Measurements from ENCODE around the gene MTM1.

MTM1 gene

GRCh38 chrX:150568320-150569154 is at the start of gene MTM1:
MTM1 (plus strand) TSS chrX:150568621; CDS start chrX:150592615, 23,994 bp downstream.
- DNase-seq (ENCODE audit: low read depth) = peak; percentile 77

GRCh38 chrX:150522494-150522893 is 45.9 kb upstream of the MTM1 start:
- DNase-seq (ENCODE audit: low read depth) = no peak

GRCh38 chrX:150525061-150525919 is 43.1 kb upstream of the MTM1 start:
- no peak for DNase-seq (ENCODE audit: low read depth)

- no peak for DNase-seq (ENCODE audit: low read depth)
These were observed 41.7 kb upstream of the MTM1 start for GRCh38 chrX:150526692-150527091.

DNA sequence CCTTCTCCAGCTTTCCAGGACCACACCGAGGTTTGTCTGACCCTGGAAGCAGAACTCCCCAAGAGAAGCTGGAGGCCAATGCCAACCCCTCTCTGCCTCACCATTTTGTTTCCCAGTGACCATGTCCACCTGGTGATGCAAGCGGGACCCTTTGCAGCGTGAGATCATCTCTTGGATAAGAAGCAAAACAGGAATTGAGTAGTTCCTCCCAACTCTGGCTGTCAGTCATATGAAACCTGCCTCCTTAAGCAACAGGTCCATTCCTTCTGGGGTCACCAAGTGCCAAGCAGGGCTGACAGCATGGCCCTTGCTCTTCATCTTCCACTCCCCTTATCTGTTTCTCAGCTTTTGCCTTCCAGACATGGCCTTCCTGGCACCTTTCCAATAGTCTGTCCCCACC is 41.3 kb upstream of the MTM1 start:
- no peak for DNase-seq (ENCODE audit: low read depth)

GRCh38 chrX:150529587-150529986 is 38.8 kb upstream of the MTM1 start:
- no peak for DNase-seq (ENCODE audit: low read depth)

GRCh38 chrX:150530821-150531220 is 37.6 kb upstream of the MTM1 start:
- DNase-seq (ENCODE audit: low read depth) = no peak

GRCh38 chrX:150531467-150531866 is 37.0 kb upstream of the MTM1 start:
- no peak for DNase-seq (ENCODE audit: low read depth)

GRCh38 chrX:150533863-150534262 is 34.6 kb upstream of the MTM1 start:
- no peak for DNase-seq (ENCODE audit: low read depth)

- no peak for DNase-seq (ENCODE audit: low read depth)
These were observed 31.8 kb upstream of the MTM1 start for GRCh38 chrX:150536455-150537116.

- no peak for DNase-seq (ENCODE audit: low read depth)
These were observed 30.6 kb upstream of the MTM1 start for GRCh38 chrX:150537851-150538250.

GRCh38 chrX:150540965-150541364 is 27.5 kb upstream of the MTM1 start:
- DNase-seq (ENCODE audit: low read depth) = no peak

- no peak for DNase-seq (ENCODE audit: low read depth)
These were observed 25.6 kb upstream of the MTM1 start for GRCh38 chrX:150542846-150543229.

DNA sequence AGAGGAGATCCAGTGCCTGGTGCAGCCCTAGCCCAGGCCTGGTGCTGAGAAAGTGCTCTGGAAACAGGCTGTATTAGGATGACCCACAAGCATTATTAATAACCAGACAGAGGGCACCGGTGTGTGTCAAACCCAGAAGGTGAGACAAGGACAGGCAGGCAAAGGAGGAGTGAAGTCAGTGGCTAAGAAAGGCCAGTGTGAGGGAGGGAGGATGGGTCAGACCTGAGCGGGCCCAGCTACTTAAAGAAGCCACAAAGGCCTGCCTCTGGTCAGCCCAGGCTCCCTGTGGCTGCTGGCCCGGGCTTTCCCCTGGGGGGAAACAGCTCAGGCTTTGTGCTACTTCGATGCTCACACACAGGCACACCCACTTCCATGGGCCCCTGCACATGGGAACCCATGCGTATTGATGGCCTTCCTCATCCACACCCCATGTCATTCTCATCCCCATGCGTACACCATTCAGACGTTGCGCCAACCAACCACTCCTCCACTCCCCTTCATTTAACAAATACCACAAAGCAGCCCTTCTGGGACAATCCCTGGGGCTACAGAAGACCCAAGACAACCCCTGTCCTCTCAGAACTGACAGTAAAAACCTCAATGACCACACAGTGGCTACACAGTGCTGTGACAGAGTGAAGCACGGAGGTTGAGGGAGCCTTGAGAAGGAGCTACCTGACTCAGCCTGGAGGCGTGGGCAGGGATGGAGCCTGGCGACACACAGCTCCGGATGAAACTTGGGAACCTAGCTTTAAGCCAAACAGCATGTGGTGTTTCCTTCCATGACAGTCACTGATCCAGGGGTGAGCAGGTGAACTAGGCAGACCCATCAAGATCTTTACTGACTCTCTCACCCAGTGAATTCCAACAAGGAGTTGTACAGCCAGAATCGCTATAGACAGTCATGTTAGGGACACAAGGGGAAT is 24.9 kb upstream of the MTM1 start:
- DNase-seq (ENCODE audit: low read depth) = no peak

DNA sequence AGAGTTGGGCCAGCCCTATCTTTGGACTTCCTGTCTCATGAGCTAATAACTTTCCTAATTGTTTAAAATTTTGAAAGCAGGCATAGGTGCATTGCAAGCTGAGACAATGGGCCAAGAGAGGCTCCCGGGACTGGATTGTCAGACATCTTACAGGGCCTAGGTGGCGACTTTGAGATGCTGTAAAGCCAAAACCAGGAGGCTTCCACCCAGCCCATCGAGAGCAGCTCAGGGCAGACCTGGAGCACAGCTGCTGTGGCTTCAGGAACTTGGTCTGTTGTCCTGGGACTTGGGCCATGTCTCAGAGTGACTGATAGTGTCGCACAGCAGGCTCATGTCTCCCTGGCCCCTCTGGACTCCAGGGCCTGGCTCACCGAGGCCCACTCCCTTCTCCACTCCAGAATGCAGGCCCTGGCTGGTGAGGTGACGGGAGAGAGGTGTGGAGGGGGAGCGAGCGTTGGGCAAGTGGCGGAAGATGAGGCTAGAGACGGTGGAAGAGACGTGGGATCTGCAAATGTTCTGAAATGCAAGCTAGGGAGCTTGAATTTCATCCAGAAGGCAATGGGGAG is 24.1 kb upstream of the MTM1 start:
- DNase-seq (ENCODE audit: low read depth) = no peak

DNA sequence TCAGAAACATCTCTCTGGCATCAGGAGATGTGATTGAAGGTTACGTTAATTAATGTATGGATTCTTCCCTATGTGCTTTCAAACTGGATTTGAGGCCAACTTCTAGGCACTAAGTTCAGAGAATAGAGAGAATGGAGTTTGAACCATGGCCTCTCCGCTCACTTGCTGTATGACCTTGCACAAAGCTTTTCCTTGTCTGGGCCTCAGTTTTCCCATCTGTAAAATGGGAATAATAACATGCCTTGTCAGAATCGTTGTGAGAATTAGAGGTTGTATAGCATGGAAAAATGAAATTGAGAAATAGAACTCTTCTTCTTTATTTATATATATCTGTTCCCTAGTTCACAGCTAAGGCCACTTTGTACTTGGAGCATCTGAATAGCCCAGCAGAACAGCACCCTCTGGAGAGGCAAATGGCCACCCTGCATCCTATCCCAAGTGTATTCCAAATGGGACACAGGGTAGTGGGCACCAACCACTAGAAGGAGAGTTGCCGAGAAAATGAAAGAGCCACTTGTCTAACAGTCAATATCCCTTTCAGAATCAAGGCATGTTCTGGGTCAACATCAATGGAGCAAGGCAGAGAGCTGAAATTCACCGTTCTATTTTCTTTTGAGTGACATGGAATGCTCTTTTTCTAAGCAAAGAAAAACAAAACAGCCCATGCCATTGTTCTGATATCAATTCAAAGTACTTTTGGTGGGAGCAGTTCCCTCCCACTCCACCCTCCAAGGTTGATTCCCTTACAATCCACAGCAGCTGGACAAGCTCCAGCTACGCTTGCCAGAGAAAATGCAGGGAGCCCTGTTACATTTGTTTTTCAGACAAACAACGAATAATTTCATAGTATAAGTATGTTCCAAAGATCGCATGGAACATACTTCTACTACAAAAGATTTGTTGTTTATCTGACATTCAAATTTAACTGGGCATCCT is 23.3 kb upstream of the MTM1 start:
- no peak for DNase-seq (ENCODE audit: low read depth)

DNA sequence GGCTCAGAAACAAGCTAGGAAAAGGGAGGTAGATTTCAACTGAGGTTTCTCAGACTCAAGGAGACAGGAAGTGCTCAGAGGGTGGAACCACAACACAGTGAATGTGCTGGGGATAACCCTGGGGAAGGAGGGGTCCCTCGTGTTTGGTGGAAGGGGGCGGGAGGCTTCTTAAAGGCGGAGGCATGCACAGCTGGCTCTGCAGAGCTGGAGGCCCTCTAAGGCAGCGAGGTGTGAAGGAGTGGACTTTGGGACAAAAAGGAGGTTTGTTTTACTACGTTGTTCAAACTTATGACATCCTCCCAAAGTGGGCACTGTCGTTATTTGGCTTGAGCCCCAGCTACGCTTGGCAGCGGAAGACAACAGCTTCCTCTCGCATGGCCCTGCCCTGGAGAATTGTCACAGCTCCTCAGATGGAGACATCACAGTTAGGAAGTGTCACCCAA is 21.7 kb upstream of the MTM1 start:
- no peak for DNase-seq (ENCODE audit: low read depth)

DNA sequence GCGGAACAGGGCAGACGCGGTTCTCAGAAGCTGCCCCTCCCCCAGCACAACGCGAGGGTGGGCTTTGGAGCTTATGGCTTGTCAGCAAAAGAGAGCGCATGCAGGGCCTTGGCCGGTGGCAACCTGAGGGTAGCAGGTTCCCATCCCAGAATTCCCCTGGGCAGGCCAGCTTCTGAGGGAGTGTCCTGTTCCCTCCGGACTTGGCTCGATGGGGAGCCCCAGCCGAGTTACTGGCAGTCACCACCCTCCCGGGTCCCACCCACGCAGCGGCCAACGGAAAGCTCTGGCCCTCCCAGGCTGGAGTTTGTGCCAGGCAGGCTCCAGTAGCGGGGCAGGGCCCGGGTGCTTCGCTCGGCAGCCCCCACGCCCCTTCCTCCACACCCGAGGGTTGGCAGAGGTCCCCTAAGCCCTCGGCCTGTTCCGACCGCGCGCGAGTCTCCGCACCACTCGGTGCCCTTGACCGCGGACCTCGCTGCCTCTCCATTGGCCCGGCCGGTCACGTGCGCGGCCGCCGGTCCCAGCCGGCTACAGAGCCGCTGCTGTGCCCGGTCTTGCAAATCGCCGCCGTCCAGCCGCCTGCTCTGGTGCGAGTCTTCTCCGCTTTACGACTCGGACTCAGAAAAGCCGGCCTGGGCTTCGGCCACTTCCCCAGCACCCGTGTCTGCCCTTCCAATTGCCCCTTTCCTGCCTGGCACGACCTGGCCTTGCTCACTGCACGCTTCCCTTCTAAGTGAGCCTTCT is 20.9 kb upstream of the MTM1 start:
- no peak for DNase-seq (ENCODE audit: low read depth)

DNA sequence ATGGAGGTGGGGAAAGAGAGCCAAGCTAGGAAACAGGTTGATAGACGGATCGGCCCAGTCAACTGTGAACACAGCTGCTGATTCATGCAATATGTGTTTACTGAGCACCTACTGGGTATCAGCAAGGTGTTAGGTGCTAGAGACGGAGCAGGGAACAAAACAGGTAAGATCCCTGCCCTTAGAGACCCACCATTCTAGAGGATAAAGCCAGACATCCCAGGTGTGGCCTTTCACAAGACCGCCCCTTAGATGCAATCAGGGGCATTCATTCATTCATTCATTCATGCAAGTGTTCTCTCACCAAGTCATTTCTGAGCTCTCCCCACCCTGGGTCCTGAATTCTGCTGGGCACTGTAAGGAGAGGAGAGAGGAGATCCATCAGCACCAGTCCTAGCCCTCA is 20.2 kb upstream of the MTM1 start:
- no peak for DNase-seq (ENCODE audit: low read depth)

All from activated T-cell treated with anti-CD3 and anti-CD28 coated beads for 1 hour (primary cell).